GM18526 (cell line): ENCODE measurements around the gene ANKH.

Experiments used
- POLR2A ChIP-seq: IDR thresholded peaks from 3 replicates; pipeline ENCODE4 v1.6.1; 2011; ENCODE audit not compliant: insufficient read length; ENCODE audit errors: extremely low read depth

Gene ANKH

GRCh38 chr5:14821100-14821845 is 50.3 kb downstream of the ANKH start:
- TF ChIP-seq POLR2A: no peak

- TF ChIP-seq POLR2A: no peak
These were observed 52.4 kb downstream of the ANKH start for GRCh38 chr5:14818931-14819790.

DNA sequence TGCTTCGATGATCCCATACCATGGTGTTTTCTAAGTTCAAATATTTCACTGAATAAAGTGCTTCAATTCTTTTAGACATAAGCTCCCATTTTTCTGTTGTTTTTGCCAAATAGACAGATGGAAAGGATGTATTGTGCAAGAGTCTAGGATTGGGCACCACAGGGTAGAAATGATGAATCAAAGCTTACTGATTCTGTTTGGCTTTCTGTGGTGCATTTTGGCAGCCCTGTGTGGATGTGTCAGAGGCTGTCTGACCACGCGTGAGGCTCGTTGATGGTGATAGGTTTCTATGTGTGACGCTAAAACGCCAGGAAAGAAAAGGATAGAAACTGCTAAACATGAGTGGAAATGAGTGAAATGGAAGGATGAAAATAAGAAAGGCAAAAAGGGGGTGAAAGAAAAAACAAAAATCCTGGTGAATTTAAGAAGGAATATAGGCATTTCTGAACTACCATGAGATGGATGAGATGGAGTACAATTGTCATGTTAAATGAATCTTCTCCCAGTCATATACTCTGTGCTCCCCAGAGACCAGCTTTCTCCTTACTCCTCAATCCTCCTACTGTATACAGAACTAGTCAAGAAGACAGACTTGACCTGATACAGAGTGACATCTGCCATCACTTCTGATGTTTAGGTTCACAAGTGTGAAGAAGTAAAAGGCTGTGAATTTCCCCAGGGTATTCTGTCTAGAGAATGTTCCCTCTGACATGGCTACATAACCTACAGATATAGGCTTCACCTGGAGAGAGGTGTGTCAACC is 54.4 kb downstream of the ANKH start:
- TF ChIP-seq POLR2A: no peak

DNA sequence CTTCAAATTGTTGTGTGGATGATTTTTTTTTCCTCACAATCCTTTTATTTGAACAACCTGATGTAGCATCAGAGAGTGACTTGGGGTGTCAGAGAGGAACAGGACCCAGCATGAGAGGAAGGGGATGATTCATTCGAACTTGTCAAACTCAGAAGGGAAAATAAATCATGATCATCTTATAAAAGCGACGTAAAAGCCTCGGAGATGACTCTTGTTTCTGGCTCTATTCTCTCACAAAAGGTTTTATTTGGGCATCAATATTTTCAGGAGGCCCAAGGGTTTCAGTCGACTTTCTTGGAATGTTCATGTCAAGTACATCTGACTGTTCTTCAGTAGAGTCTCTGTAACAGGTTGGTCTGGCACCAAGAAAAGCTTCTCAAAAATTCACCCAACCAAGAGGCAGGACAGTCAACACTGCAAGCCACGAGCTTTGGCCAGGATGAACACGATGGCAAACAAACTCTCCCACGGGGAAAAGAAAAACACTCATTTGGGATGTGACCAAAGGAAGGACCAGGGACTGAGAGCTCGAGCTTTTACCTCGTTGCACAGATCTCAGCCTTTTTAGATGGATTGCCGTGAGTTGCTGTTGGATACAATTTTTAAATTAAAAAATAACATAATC is 55.1 kb downstream of the ANKH start:
- TF ChIP-seq POLR2A: no peak

GRCh38 chr5:14813747-14814146 is 57.8 kb downstream of the ANKH start:
- no peak for TF ChIP-seq POLR2A

- no peak for TF ChIP-seq POLR2A
These were observed 59.4 kb downstream of the ANKH start for GRCh38 chr5:14812166-14812565.

DNA sequence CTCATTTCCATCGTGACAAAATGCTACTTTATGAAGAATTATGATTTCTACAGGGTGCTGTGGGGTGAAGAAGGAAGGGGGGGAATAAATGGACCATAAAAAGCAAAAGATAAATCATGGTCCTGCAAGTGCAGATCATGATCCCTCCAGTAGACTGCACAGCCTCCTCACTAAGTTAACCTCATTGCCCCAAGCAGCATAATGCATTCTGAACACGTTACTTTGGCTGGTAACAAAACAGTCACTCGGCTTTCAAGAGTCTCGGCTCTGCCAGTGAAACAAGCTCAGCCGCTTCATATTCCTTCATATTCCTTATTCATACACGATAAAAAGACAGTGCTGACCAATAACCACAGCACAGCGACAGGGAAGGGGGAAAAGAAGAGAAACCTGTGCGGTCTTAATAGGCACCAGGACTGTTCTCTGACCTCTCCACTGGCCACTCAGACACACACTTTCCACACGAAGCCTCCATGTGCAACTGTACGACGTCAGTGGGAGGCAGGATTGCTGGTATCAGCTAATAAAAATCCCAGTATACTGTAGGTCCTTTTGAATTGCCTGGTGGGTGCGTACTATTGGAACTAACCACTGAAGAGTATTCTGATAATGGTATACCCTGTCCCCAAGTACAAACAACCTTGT is 60.5 kb downstream of the ANKH start:
- no peak for TF ChIP-seq POLR2A

DNA sequence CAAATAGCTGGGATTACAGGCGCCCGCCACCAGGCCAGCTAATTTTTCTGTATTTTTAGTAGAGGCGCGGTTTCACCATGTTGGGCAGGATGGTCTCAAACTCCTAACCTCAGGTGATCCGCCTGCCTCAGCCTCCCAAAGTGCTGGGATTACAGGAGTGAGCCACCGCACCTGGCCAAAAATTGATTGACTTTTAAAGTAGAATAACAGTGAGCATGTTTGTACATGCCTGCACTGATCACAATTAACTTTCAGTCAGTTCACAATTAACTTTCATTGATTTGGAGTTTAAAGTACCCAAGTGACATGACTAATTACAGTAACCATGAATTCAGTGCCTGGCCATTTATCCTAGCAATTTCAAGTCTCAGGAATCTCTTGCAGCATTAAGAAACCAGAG is 61.3 kb downstream of the ANKH start:
- TF ChIP-seq POLR2A: no peak

GRCh38 chr5:14809369-14810155 is 62.0 kb downstream of the ANKH start:
- TF ChIP-seq POLR2A: no peak

- TF ChIP-seq POLR2A: no peak
These were observed 64.1 kb downstream of the ANKH start for GRCh38 chr5:14807471-14807870.

DNA sequence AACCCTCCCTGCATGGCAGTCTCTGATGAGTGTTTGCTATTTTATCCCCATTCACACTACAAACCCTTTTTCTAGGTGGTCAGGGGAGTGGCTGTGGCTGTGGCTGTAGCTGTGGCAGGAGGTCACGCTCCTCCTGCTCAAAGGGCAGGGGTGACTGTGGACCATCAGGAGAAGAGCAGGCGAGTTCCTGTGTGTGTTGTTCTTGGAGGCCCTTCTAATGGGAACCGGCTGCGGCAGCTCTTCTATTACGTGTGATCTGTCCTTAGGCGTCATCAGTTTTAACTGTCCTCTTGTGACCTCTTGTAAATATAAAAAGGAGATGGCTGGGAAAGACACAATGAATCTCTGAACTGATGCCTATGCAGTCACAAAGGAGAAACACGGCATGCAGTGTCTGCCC is 65.1 kb downstream of the ANKH start:
- TF ChIP-seq POLR2A: no peak

GRCh38 chr5:14802541-14802940 is 69.0 kb downstream of the ANKH start:
- no peak for TF ChIP-seq POLR2A

DNA sequence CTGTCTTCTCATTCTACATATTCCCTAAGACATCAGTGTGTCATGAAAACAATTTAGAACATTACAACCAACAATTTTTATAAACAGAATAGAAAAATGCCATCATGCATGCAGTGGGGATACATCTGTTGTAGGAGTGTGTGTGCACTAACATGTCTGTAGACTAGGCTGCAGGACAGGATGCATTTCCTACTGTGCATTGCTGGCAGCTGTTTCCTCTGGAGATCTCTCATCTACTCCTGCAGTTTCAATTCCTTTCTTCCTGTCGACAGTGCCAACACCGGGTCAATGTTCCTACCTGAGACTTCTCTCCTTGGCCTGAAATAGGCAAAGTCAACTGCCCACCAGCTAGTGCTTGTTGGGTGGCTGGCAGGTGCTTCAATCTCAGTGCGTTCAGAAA is 69.8 kb downstream of the ANKH start:
- no peak for TF ChIP-seq POLR2A
